GM12878 (cell line): ENCODE results near the gene COL8A2. TPM values are rescaled to one million over a fixed set of nuclear protein-coding genes. Genes with fewer than 3 reads are reported as not detected.

Experiments used
- ATAC-seq: fragments of 200-7000 bp; cut with Tn5 transposase; 3 replicates; pipeline ENCODE4 v1.9.1; 2020; ENCODE audit warnings: mild to moderate bottlenecking, moderate library complexity
- BruUV-seq: library from RNA; stranded (reverse); fragments of 400-500 nt; replicated peaks from 2 replicates; lab custom pipeline; 2021; lab: Mats Ljungman, UMichigan
- CTCF ChIA-PET: fragments of 300-600 bp; sonication (Branson Sonifier 250); formaldehyde crosslinking; extraction: SDS; loops from one replicate; lab custom pipeline; 2021; ENCODE audit warnings: inconsistent platforms; lab: Yijun Ruan, JAX
- POLR2A ChIA-PET: fragments of 350-600 bp; formaldehyde crosslinking; extraction: SDS; loops from one replicate; lab custom pipeline; 2021; ENCODE audit warnings: inconsistent platforms; lab: Charles Lee
- RAD21 ChIA-PET: fragments of 300-600 bp; sonication (Branson Sonifier 250); formaldehyde crosslinking; loops from one replicate; lab custom pipeline; 2023; ENCODE audit warnings: antibody characterized with exemption; ENCODE audit not compliant: unreplicated experiment; lab: Charles Lee
- SMC1A ChIA-PET: fragments of 300-600 bp; sonication (Branson Sonifier 250); formaldehyde crosslinking; loops from one replicate; lab custom pipeline; 2023; ENCODE audit not compliant: unreplicated experiment, uncharacterized antibody; lab: Charles Lee
- DNase-seq: peaks from one replicate; pipeline ENCODE4 v3.0.0-alpha.2; 2011; ENCODE audit warnings: low read depth, low spot score
- FAIRE-seq: peaks from 3 replicates; lab custom pipeline; 2011; peaks lifted over from hg19 to GRCh38; lab: Jason Lieb, UNC
- H2AFZ ChIP-seq: 2 replicates; pipeline ENCODE4 v1.6.0; 2011; ENCODE audit warnings: low read depth, low read length, control low read depth; ENCODE audit not compliant: control insufficient read depth
- H3K27ac ChIP-seq: 2 replicates; pipeline ENCODE4 v1.5.1; 2011; ENCODE audit warnings: control low read depth; ENCODE audit not compliant: control insufficient read depth, insufficient read depth
- H3K27me3 ChIP-seq, 2 experiments: replicated peaks in 1 of 2; 2 replicates each; pipeline versions ENCODE4 v1.6.0 to v1.6.1; 2011; ENCODE audit warnings: low read length in 1 of 2; ENCODE audit not compliant: control insufficient read depth in 2 of 2, insufficient read depth in 2 of 2
- H3K36me3 ChIP-seq, 2 experiments: 2 replicates each; pipeline ENCODE4 v1.5.1; 2011; ENCODE audit warnings: low read length in 1 of 2; ENCODE audit not compliant: control insufficient read depth in 2 of 2, insufficient read depth in 2 of 2
- H3K4me1 ChIP-seq: 2 replicates; pipeline ENCODE4 v1.6.1; 2011; ENCODE audit warnings: mild to moderate bottlenecking, low read length, moderate library complexity, mixed read lengths; ENCODE audit not compliant: control insufficient read depth, insufficient read depth
- H3K4me2 ChIP-seq: 2 replicates; pipeline ENCODE4 v1.6.0; 2011; ENCODE audit warnings: control low read depth; ENCODE audit not compliant: control insufficient read depth, insufficient read depth
- H3K4me3 ChIP-seq: fragments of 200-600 bp; sonication (generic); 2 replicates; pipeline ENCODE4 v1.5.1; 2016
- H3K79me2 ChIP-seq: 2 replicates; pipeline ENCODE4 v1.6.0; 2011; ENCODE audit warnings: low read length; ENCODE audit not compliant: control insufficient read depth, insufficient read depth
- H3K9ac ChIP-seq: 2 replicates; pipeline ENCODE4 v1.8.0; 2011; ENCODE audit warnings: low read length, control low read depth, mixed read lengths; ENCODE audit not compliant: control insufficient read depth, insufficient read depth
- H3K9me3 ChIP-seq: replicated peaks from 3 replicates; pipeline ENCODE4 v1.5.1; 2011; ENCODE audit warnings: mild to moderate bottlenecking, low read length; ENCODE audit not compliant: control insufficient read depth, insufficient read depth
- H4K20me1 ChIP-seq: 2 replicates; pipeline ENCODE4 v1.6.0; 2011; ENCODE audit not compliant: control insufficient read depth, insufficient read depth
- CHD1 ChIP-seq: IDR thresholded peaks from 2 replicates; pipeline ENCODE4 v1.6.1; 2012; ENCODE audit warnings: low read depth, low read length, improper control_type of control experiment
- CHD4 ChIP-seq: fragments of 200-600 bp; sonication (generic); IDR thresholded peaks from 2 replicates; pipeline ENCODE4 v1.6.1; 2016; ENCODE audit warnings: mild to moderate bottlenecking
- POLR2AphosphoS5 ChIP-seq: IDR thresholded peaks from 2 replicates; pipeline ENCODE4 v1.6.1; 2011; ENCODE audit warnings: mild to moderate bottlenecking, low read length, inconsistent platforms
- ZNF274 ChIP-seq: IDR thresholded peaks from one replicate; pipeline ENCODE4 v1.8.0; 2011; ENCODE audit not compliant: insufficient read length, insufficient read depth
- WGBS: methylation state at CpG from one replicate; pipeline ENCODE4 v1.1.6; 2016; ENCODE audit warnings: low lambda C conversion rate; ENCODE audit not compliant: insufficient replicate concordance, insufficient coverage; ENCODE audit errors: missing lambda C conversion rate; 5-methylcytosine and 5-hydroxymethylcytosine counted together
- in situ Hi-C: fragments of 300-500 bp; cut with MboI; formaldehyde crosslinking; loops from 9 replicates; pipeline ENCODE4 v1.14.3; 2018; ENCODE audit warnings: mixed read lengths
- intact Hi-C: fragments of 100-400 bp; cut with micrococcal nuclease; formaldehyde crosslinking; loops from one replicate; pipeline ENCODE4 v1.14.2; 2022; ENCODE audit not compliant: unreplicated experiment
- polyA plus RNA-seq, 11 experiments: library from polyadenylated mRNA; depleted of rRNA in 4 of 11; unstranded in 6 of 11; stranded (reverse) in 5 of 11; fragments of >200 nt; fragmentation: Nextera tagmentation in 4 of 11; fragmentation: Illumina TruSeq in 1 of 11; extraction: Ambion mirVana in 4 of 11; extraction: Trizol in 1 of 11; gene quantifications; 1 replicate in 1 of 11; 2 replicates in 10 of 11; pipeline versions ENCODE4 v1.2.1 to v1.2.3, GENCODE V29; 2011 to 2016; ENCODE audit warnings: inconsistent platforms in 2 of 11, missing spikeins in 2 of 11, low read depth in 1 of 11
- total RNA-seq, 4 experiments: library from RNA; depleted of rRNA in 3 of 4; stranded (reverse); fragments of >200 nt in 3 of 4; fragmentation: Illumina TruSeq in 1 of 4; extraction: Trizol in 1 of 4; gene quantifications; 2 replicates each; pipeline versions ENCODE4 v1.2.1 to v1.2.3, GENCODE V29; 2013 to 2021

Gene COL8A2
- total and polyA plus RNA-seq, 10 of the 15 experiments (the other 5 are each of a cell fraction or from before 2014, with no cell fraction given): 0.01 TPM; not detected in 9

- Histone ChIP-seq H3K9ac (no peak overlapping the region), H3K27me3 (no peaks in the 10 kb centered on the region), H3K4me2 (no peak overlapping the region), H2AFZ (no peak overlapping the region), H3K9me3 (no peaks in the 10 kb centered on the region), H3K27ac (no peak overlapping the region), H3K79me2 (no peaks in the 10 kb centered on the region), H4K20me1 (no peaks in the 10 kb centered on the region; the same call in 1 of the 2 replicates), H3K36me3 (peaks cover 19 to 54% of the 10 kb centered on the region in 2 experiments), H3K4me3 (no peak overlapping the region), H3K4me1 (no peaks in the 10 kb centered on the region)
- TF ChIP-seq POLR2AphosphoS5: no peak
- no peak for TF ChIP-seq ZNF274
- no peak for FAIRE-seq
- in situ Hi-C loops: no loop called here
- DNase-seq: no peak
- no peak for ATAC-seq
- ChIA-PET POLR2A (interaction anchor here (1.0 kb wide), 1 partner anchor 19 kb away, joined by 3 read pairs; the partner anchor contains the start of gene MAP7D1), CTCF (no interaction called here), SMC1A (interaction anchor here (0.9 to 1.1 kb wide), 2 partner anchors 25 kb away, joined by 3 to 5 read pairs; partner anchors contain the start of gene TRAPPC3), RAD21 (no interaction called here)
- intact Hi-C loops: no loop called here
- WGBS: 92% methylated on average over 9 of the region's 11 CpGs
- BruUV-seq: no TSS peak
Measured at GRCh38 chr1:36174713-36175112, 49.7 kb upstream of the COL8A2 start.

DNA sequence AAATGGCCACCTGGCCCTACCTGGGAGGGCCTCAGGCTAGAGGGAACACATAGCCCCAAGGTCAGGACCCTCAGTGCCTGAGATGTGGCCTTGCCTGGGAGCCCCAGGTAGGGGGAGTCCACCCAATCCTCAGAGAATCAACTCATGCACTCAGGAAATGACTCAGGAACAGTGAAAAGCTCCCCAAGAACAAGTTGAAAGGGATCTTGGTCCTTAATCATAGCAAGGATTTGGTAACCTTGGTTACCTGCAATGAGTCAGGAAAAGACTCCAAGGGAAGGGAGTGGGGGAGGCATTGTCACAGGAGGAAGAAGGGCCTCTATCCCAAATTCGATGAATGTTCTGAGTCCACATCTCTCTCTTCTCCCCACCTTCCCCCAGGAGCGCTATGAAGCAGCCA lies 48.0 kb upstream of the COL8A2 start:
- SMC1A ChIA-PET: interaction anchor here (1.2 kb wide), 1 partner anchor 21 kb away, joined by 3 read pairs; no protein-coding TSS in a partner anchor
- H3K9ac ChIP-seq: no peak overlapping the region
- H4K20me1 ChIP-seq: no peaks in the 10 kb centered on the region; the same call in 1 of the 2 replicates
- no peak overlapping the region for H3K4me3 ChIP-seq
- H3K27me3 ChIP-seq: no peaks in the 10 kb centered on the region
- intact Hi-C loops: no loop called here
- no peaks in the 10 kb centered on the region for H3K9me3 ChIP-seq
- in situ Hi-C loops: no loop called here
- DNase-seq: no peak
- no peak overlapping the region for H3K27ac ChIP-seq
- RAD21 ChIA-PET: no interaction called here
- peaks cover 19 to 47% of the 10 kb centered on the region in 2 experiments for H3K36me3 ChIP-seq
- H3K4me1 ChIP-seq: no peaks in the 10 kb centered on the region
- CTCF ChIA-PET: interaction anchor here (1.0 to 1.6 kb wide), 2 partner anchors 13 to 15 kb away, joined by 3 read pairs; no protein-coding TSS in a partner anchor
- no peak overlapping the region for H3K4me2 ChIP-seq
- BruUV-seq: no TSS peak
- FAIRE-seq: no peak
- H2AFZ ChIP-seq: no peak overlapping the region
- ATAC-seq: no peak
- H3K79me2 ChIP-seq: peaks cover 4% of the 10 kb centered on the region; the same call in 1 of the 2 replicates
- no peak for TF ChIP-seq CHD4
- no peak for TF ChIP-seq CHD1
- POLR2A ChIA-PET: no interaction called here
- WGBS: 94% methylated on average over 2 of the region's 2 CpGs
